Measurements from ENCODE around the gene C1QA. TPM values are rescaled to one million over a fixed set of nuclear protein-coding genes. Genes with fewer than 3 reads are reported as not detected.

C1QA gene
- total RNA-seq, 1 donor, result not detected

GRCh38 chr1:22685591-22686059, 49.2 kb downstream of the C1QA start:
- no peak for DNase-seq (ENCODE audit: low read depth)
- H3K4me3 ChIP-seq (ENCODE audit: low read depth, low read length), result no peak overlapping the region
- TF ChIP-seq CTCF (IDR thresholded peaks at IDR 0.05; ENCODE audit: insufficient read depth, low read depth, low read length), result no peak

- no peak for TF ChIP-seq CTCF (IDR thresholded peaks at IDR 0.05; ENCODE audit: insufficient read depth, low read depth, low read length)
- no peak for DNase-seq (ENCODE audit: low read depth)
- H3K4me3 ChIP-seq (ENCODE audit: low read depth, low read length), result no peak overlapping the region
Measured at GRCh38 chr1:22687191-22687590, 50.8 kb downstream of the C1QA start.

GRCh38 chr1:22688466-22688865, 52.0 kb downstream of the C1QA start:
- no peak for DNase-seq (ENCODE audit: low read depth)
- no peak for TF ChIP-seq CTCF (IDR thresholded peaks at IDR 0.05; ENCODE audit: insufficient read depth, low read depth, low read length)
- H3K4me3 ChIP-seq (ENCODE audit: low read depth, low read length), result no peak overlapping the region

Small RNAs within 50 kb of the gene (small RNA-seq; reads per million reads assigned to genes)
- not detected for gene MIR6127

Other genes starting within 250 kb of the C1QA start
- 11.6 and 15.5 TPM in 2 replicates for gene ZBTB40, start 184.8 kb upstream of the C1QA start, total RNA-seq
- gene EPHA8, start 73.1 kb upstream of the C1QA start, total RNA-seq, result not detected in 2 replicates
- gene C1QC, start 7.0 kb downstream of the C1QA start, total RNA-seq, result not detected in 2 replicates
- gene C1QB, start 16.6 kb downstream of the C1QA start, total RNA-seq, result not detected in 2 replicates
- 4.3 and 9.7 TPM in 2 replicates for gene EPHB2, start 74.2 kb downstream of the C1QA start, total RNA-seq